CD4-positive, alpha-beta T cell treated with Interleukin-10 for 1 hour (primary cell): Measurements from ENCODE around the gene SETD9.

ENCODE experiments used
- DNase-seq: peaks from one replicate; pipeline ENCODE4 v3.0.0-alpha.2; 2020

Gene SETD9, protein sequence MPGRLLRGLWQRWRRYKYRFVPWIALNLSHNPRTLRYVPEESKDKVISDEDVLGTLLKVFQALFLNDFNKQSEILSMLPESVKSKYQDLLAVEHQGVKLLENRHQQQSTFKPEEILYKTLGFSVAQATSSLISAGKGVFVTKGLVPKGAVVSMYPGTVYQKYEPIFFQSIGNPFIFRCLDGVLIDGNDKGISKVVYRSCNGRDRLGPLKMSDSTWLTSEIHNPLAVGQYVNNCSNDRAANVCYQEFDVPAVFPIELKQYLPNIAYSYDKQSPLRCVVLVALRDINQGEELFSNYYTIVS

GRCh38 chr5:56909294-56910209 is at the start of gene SETD9:
Gene SETD9 (plus strand): TSS chr5:56909596. CDS start chr5:56909646, 50 bp downstream.
- peak; percentile 90 for DNase-seq

GRCh38 chr5:56861893-56862485 is 47.4 kb upstream of the SETD9 start:
- no peak for DNase-seq

DNA sequence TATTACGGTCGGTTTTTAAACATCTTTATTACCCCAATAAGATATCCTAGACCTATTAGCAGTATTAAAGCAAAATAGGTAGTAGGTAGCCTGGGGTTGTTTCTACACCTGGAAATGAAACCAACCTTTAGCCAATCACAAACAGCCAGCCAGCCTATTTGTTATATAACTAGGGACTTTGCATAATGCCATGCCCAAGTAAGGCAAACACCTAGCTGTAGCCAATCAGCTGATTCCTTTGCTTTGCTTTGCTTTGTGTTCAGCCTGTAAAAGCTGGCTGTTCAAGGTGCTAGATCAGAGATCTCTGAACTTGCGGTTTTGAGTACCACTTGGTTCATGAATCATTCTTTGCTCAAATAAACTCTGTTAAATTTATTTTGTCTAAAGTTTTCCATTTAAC is 46.5 kb upstream of the SETD9 start:
- peak; percentile 25 for DNase-seq

- DNase-seq = no peak
Measured at GRCh38 chr5:56871777-56872176, 37.6 kb upstream of the SETD9 start.

DNA sequence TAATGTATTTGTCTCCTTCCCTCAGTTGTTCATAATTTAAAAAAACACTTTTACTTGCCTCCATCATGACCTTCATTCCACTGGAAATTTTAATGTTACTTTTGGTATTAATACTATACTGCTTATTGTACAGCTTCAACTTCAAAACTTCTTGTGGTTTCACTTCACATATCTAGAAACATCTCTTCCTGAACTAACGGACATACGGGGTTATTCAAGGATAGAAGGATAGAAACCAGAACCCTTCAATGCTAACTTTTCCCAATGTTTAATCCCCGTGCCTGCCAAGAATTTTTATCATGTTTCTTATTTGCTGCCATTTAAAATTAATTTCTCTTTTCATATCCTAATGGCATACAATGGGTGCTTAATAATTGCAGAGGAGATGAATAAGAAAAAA is 36.3 kb upstream of the SETD9 start:
- DNase-seq = no peak

DNA sequence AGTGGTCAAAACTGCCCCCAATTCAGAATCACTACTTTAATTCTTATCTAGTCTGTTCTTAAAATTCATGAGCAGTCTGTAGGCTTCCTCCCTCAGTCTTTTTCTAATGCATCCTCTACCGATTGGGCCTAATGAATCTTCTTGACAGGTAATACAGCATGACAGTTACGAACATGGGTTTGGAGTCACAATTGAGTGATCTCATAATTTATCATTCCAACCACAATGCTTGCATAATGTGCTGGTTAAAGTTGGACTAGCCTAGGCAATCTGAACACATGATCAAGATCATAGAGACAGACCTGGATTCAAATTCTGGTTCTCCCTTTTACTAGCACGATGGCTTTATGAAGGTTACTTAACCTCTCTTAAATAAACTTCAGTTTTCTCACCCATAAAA is 33.1 kb upstream of the SETD9 start:
- no peak for DNase-seq

GRCh38 chr5:56881571-56881970 is 27.8 kb upstream of the SETD9 start:
- DNase-seq = no peak

DNA sequence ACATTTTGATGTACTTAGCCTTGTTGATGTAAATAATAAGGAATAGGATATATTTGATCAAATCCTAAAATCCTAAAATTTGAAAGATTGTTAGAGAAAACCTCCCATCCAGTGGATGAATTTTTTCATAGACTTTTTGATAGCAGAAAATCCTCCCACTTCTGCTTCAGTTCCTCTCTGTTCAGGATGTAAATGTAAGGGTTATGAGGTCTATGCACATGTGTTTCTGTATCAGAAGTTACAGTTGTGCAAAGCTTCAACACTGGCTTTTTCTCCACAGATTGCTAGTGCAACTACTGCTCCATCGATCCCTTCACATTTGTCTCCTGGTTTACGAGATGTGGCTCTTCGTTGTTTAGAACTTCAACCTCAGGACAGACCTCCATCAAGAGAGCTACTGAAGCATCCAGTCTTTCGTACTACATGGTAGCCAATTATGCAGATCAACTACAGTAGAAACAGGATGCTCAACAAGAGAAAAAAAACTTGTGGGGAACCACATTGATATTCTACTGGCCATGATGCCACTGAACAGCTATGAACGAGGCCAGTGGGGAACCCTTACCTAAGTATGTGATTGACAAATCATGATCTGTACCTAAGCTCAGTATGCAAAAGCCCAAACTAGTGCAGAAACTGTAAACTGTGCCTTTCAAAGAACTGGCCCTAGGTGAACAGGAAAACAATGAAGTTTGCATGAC is 16.0 kb upstream of the SETD9 start:
- no peak for DNase-seq

DNA sequence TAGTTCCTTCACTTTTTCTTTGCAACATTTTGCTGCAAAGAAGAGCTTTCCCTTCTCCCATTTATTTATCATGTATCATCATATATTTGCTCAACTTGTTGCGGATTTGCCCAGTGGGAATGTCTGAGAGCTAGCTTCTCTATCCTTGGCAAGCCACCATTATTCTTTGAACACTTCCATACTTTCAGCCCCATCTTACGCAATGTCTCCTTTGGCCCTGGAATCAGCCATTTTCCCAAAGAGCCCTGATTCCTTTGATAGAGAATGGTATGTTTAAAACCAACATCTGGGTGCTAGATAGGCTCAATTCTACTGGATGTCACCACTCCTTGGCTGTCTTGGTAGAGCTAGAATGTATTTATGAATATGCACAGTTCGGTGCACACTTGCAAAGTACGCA is 12.6 kb upstream of the SETD9 start:
- DNase-seq = no peak

DNA sequence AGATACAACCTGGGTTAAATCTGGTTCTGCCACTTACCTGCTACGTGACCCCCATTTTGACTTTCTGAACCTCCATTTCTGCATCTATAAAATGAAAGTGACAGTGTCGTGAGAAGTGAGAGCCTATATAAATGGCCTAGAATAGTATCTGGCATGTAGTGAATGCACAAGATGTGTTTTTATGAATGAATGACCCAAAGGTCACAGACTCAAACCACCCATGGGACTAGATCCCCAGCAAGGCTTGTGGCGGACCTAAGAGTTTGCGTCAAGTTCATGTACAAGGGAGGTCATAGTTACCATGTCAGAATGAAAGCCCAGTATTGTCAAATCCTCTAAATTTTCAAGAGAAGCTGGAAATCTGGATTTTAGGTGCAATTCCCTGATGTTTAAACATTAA is 11.2 kb upstream of the SETD9 start:
- no peak for DNase-seq

- no peak for DNase-seq
Measured at GRCh38 chr5:56900395-56900794, 9.0 kb upstream of the SETD9 start.

DNA sequence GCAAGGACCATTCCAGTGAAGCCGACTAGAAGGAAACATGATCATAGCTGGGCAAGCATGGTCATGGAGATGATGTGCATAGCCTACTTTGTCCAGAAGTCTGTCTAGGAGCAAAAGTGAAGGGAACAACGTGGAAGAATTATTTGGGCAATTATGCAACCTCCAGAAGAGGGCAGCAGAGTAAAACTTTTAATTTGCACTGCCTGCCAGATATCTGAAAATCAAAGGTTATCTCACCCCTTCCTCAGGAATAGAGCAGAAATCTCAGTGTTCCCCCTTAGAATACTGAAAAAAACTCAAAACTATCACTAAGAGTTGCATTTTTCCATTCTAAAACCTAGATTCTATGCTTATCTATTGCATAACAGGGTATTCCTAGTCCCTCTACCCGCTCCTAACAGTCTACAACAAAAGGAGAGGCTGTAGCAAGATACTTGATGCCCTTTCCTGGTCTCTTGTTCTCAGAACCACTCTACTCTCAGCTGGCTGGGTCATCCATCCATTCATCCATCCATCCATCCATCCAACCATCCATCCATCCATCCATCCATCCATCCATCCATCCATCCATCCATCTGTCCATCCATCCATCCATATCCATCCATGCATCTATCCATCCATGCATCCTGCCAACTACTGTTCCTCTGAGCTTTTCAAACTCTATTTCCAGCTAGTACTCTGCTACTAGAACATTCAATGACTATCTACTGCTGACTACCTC is 8.4 kb upstream of the SETD9 start:
- DNase-seq = peak; percentile 70

- no peak for DNase-seq
Measured at GRCh38 chr5:56908942-56909293, 478 bp upstream of the SETD9 start.

DNA sequence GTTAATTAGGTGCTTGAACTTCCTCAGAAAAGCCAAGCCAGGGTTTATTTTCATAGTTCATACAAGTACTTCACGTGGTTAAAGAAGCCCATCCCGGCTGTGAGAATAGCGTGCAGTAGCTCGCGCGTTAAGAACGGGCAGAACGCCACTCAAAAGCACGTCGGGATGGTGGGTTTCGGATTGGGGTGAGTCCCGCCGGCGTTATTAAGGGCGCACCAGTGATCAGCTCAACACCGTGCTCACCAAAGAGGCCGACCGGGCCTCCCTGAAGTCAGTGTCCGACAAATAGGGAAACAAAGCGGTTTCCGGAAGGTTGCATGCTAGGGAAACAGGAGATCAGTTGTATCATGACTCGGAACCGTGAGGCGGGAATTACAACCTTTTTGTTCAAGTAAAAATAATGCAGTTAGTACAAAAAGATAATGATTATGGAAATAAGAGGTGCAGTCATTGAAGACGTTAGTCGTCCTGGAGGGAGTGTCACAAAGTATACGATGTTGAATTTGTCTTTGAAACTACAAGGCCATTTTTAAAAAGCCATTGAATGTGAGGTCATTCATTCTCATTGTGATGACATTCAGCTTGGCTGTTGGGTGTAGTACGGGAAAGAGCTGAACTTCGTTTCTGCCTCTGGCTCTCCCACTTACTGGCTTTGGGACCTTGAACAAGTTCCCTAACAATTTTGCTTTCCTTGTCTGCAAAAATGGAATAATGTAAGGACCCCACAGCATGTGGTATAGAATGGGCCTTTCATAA is 992 bp downstream of the SETD9 start:
- DNase-seq = no peak

DNA sequence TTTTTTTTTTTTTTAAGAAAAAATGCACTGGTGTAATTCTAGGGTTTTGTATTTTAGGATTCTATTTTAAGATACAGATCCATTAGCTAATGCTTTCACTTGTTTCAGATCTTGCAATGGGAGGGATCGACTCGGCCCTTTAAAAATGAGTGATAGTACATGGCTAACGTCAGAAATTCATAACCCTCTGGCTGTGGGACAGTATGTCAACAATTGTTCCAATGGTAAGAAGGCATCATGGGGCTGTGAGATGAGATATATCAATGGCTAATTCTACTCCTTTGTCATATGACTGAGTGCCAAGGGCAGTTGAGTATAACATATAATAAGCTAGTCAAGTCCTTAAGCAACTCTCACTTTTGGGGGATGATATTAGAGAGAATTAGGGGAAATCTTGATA is 4.4 kb downstream of the SETD9 start:
- DNase-seq = no peak

DNA sequence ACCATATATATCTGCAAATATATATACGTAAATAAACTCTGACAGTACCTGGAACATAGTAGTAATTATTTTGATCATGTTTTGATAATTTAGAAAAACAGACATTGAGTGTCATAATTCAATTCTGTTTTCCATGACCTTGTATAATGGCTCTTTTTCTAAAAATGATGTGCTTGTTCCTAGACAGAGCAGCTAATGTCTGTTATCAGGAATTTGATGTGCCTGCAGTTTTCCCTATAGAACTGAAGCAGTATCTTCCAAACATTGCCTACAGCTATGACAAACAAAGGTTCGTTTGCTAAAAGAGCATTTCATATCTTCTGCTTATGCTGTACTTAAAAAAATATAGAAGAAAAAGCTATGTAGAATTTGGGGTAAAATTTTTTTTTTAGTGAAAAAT is 5.3 kb downstream of the SETD9 start:
- no peak for DNase-seq

- DNase-seq = no peak
Measured at GRCh38 chr5:56917534-56917933, 8.1 kb downstream of the SETD9 start.

DNA sequence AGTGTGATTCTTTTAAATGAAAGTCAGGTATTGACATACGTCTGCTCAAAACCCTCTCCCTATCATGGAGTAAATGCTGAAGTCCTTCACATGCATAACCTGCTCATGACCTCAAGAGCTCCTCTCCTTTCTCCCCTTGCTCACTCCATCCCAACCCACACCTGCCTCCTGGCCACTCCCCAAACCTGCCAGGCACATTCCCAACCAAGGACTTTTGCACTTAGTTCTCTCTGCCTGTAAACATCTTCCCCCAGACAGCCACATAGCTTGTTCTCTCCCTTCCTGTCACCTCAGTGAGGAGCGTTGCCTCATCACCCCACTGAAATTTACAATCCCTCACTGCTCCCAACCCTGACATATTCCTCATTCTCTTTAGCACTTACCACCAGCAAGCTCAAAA is 8.7 kb downstream of the SETD9 start:
- no peak for DNase-seq

DNA sequence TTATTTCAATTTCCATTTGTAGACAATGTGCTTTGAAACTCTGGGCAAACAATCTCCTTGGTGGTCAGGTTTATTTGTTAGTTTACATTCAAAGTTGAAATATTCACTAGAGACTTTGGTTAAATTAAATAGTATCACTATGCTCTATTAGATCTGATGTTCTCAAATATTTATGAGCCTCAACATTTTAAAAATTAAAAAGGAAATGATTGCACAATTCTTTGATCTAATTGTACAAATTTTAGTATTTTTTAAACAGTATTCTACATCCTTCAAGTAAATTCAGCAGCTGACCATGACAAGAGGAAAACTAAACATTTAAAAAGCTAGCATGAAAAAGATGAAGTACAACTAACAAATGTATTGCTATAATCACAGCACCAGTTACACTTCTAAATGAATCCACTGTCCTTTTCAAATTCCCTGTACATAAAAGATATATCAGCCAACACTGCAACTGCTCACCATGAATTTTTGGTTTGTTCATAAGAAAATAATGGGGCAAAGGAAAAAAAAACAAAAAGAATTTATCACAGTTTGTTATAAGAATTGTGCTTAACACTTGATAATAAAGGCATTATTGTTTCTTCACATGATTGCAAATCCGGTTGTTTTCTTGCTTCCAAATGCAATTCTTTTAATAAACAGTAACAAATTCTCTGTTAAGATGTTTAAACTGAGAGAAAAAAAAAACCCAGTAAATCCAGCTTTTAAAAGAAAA is 10.7 kb downstream of the SETD9 start:
- DNase-seq = no peak

GRCh38 chr5:56922922-56923321 is 13.5 kb downstream of the SETD9 start:
- no peak for DNase-seq

GRCh38 chr5:56934325-56934724 is 24.9 kb downstream of the SETD9 start:
- no peak for DNase-seq
